OCI-M1 (cell line): Measurements from ENCODE around the gene TMEM117.
"Not testable (repeated sequence)": the region's sequence is repeated elsewhere in the genome, so short reads cannot be mapped to it uniquely, and the experiment has no call there.

Experiments
- DNase-seq: peaks from one replicate; lab custom pipeline; 2025; lab: John Stamatoyannopoulos, UW

Gene TMEM117

GRCh38 chr12:44223736-44224135, 387.9 kb downstream of the TMEM117 start:
- DNase-seq: no peak

DNA sequence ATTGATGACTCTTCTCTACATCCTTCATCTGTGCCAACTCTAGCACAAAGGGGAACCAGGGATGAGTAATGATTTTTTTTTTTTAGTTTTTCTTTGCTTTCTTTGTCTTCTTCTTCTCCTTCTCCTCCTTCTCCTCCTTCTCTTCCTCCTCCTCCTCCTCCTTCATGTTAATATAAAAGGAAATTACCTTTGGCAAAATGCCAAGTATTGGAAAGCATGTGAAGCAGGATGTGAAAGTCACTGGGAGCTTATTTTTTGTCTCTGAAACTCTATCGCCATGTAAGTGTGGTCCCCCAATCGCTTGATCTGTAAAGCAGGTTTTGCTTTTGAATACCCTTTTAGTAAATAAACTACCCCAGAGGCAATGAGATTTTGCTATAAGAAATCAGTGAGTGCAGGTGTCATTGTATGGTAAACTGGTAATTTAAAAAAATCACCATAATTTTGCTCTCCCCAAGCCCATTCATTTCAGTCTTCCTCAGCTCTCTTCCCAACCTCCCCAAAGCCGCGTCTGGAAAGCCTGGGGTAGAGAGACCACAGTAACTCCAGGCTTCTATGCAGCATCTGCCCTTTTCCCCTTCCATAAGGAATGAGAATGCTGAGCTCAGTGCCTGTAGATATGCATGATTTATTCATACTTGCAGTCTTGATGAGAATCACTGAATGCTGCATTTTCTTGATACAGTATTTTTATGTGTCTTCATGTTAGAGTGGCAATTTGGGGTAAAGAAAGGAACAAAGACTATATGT, 388.7 kb downstream of the TMEM117 start:
- no peak for DNase-seq

DNA sequence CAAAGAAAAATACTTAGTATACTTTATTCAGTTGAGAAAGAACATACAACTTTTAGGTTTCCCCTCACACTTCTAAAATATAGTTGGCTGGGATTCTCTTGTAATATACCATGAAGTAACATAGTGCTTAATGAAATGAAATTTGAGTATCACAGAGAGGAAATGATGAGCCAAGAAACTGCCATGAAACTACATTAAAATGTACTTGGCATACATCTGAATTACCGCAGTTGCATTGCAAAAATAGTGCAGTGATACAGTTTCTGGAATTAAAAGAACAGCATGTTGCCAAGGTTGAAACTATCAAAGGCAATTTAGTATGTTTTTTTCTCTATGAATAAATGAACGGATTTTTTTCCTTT, 389.2 kb downstream of the TMEM117 start:
- DNase-seq: no peak

DNA sequence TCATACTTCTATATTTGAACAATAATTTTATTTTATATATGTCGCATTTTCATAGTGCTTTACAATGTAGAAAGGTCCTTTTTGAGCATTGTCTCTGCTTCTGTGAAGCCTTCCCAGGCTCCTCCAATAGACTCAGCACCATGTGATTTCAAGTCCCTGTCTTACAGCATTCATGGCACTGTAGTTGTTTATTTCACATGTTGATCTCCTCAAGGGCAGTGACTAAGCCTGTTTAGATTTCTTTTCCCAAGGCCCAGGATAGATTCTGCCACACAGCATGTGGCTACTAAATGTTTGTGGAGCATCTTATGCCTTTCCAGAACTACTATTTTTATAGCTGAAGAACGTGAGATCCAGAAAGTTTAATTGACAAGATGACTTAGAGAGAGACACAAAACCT, 391.7 kb downstream of the TMEM117 start:
- no peak for DNase-seq

DNA sequence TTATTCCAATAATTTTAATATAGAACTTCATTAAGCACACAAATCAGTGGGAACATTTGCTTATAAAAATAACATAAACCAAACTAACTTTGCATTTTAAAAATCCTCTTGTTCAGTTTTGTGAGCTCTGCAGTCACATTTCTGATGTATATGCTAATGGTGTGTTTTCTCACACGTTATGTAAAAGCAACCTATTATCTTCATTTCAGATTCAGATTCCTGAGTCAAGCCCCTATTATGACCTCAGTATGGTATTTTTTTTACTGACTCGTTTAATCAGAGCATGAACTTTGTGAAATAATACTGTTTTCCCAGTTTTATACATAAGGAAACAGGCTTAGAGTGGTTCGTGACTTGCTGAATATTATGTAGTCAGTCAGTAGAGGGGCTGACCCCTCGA, 394.0 kb downstream of the TMEM117 start:
- no peak for DNase-seq

GRCh38 chr12:44235674-44236073, 399.8 kb downstream of the TMEM117 start:
- DNase-seq: no peak

DNA sequence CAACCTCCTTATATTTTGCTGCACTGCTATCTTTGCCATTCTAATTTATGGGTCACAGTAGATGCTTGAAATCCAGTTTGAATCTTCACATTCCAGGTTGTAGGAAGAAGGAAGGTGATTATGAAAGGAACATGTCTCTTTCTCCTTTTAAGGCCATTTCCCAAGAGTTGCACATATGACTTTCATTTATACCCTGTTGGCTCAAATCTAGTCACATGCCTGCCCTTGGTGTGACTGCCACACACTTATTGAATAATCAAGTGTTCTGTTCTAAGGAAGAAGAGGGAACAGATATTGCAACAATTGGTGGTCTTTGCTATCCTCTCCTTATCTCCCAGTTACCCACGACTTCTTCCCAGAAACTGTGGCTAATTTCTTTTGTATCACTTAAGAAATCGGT, 404.3 kb downstream of the TMEM117 start:
- peak; percentile 44 for DNase-seq

GRCh38 chr12:44245932-44246331, 410.1 kb downstream of the TMEM117 start:
- no peak for DNase-seq

- no peak for DNase-seq
Measured at GRCh38 chr12:44246482-44247105, 410.7 kb downstream of the TMEM117 start.

DNA sequence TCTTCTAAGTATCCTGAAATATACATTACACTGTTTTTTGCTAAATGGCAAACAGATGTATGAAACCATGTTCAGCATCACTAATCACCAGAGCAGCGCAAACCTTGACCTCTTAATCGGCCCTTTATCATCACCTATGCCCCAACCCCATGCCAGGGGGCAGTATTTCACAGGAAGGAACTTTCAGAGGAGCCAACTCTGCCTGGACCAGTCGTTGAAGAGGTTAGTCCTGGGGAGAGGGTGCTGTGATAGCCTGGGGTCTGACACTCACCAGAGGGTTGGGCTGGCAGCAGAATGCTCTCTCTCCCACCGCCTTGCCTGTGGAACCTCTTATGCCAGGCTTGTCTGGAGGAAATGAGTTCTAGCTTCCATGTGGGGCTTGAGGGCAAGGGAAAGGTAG, 411.7 kb downstream of the TMEM117 start:
- DNase-seq: peak; percentile 10

DNA sequence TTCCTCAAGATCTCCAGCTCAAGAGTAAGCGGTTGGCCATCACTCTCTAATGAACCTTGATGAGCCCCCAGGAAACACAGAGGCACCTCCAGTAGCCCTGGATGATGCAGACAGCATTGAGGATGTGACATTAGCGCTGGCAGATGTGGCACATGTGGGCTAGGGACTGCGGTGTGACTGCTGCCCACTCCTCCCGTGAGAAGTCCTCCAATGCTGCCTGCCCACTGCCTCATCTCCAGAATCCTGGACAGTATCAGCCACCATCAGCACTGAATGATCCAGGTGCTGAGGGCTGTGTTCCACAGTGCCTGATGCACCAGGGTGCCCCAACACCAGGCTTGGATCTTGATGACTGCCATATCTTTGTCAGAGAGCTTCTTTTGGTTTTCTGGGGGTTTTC, 412.6 kb downstream of the TMEM117 start:
- DNase-seq: no peak

DNA sequence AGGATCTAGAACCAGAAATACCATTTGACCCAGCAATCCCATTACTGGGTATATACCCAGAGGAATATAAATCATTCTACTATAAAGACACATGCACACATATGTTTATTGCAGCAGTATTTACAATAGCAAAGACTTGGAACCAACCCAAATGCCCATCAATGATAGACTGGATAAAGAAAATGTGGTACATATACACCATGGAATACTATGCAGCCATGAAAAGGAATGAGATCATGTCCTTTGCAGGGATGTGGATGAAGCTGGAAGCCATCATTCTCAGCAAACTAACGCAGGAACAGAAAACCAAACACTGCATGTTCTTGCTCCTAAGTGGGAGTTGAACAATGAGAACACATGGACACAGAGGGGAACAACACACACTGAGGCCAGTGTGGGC, 414.6 kb downstream of the TMEM117 start:
- DNase-seq: not testable (repeated sequence)

DNA sequence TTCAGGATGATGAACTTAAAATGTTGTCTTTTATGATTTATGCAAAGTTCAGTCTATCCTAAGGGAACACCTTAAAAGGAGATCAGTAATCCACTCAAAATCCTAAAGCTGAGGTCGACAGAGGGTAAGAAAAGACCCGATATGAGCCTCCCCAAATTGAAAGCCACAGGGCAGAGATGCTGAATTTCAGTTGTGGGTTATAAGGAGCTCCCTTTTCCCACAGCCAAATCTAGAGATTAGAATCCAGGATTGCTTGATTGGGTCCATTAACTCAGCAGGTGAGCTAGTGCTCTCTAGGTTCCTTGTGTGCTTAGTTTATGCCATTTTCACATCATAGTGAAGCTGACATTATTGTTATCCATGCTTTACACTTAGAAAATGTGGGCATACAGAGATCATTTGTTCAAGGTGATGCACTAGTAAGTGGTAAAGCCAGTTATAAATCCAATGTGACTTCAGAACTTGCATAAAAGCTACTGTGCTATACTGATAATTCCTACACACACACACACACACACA, 417.5 kb downstream of the TMEM117 start:
- DNase-seq: no peak

DNA sequence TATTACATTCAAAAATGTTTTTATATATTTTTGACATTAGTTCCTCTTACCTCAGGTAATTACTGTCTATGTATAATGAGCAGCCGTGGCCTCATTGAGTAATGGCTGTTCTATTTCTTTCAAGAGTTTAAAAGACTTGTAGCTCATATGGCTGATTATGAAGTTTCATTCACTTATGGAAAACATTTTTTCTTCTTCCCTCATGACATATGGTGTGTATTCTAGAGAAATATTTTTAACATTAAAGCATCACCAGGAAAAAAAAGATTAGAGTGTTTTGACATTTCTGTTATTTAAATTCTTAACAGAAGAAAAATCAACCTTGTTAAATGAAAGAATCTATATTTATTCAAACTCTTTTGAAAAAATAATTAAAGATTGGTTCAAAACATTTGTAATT, 422.4 kb downstream of the TMEM117 start:
- DNase-seq: no peak

- DNase-seq: no peak
Measured at GRCh38 chr12:44259890-44260289, 424.0 kb downstream of the TMEM117 start.

DNA sequence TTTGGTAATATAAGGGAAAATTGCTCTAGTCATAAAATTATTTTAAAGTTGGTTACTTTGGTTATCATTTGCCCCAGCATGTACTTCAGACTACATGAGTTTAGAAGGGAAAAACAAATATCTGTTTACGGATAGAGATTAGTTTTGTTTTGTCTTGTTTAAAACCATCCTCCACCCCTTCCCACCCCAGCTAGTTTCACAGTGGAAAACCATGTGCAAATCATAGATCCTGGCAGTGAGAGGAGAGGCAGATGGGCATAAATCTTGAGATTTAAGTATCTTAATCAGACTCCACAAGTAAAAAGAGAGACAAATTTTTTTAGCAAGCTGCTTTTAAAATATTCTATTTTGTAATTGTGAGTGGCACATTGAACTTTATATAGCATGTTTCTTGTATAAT, 424.7 kb downstream of the TMEM117 start:
- DNase-seq: no peak

GRCh38 chr12:44285321-44285960, 449.6 kb downstream of the TMEM117 start:
- no peak for DNase-seq

DNA sequence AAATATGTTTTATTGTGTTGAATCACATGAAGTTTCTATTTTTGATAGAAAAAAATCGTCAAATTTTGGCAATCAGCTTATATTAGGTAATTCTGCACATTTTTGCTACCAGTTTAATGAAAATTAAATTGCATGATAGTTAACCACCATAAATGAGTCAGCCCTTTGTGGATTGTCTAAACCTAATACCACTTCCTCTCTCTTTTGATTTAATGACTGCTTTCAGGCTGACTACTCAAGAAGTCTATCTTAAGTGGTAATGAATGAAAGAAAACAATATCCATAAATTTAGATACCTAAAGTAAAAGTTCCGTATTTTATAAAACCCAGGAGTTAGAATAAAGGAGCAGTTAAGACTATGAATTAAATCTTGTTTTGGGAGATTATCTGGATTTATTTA, 450.5 kb downstream of the TMEM117 start:
- peak; percentile 65 for DNase-seq

- no peak for DNase-seq
Measured at GRCh38 chr12:44286821-44287505, 451.1 kb downstream of the TMEM117 start.

GRCh38 chr12:44287545-44287944, 451.7 kb downstream of the TMEM117 start:
- DNase-seq: no peak

- peak; percentile 60 for DNase-seq
Measured at GRCh38 chr12:44294649-44295048, 458.8 kb downstream of the TMEM117 start.

- no peak for DNase-seq
Measured at GRCh38 chr12:44295958-44296623, 460.2 kb downstream of the TMEM117 start.
